ENCODE data around the gene TRPM4.

The TRPM4 gene

DNA sequence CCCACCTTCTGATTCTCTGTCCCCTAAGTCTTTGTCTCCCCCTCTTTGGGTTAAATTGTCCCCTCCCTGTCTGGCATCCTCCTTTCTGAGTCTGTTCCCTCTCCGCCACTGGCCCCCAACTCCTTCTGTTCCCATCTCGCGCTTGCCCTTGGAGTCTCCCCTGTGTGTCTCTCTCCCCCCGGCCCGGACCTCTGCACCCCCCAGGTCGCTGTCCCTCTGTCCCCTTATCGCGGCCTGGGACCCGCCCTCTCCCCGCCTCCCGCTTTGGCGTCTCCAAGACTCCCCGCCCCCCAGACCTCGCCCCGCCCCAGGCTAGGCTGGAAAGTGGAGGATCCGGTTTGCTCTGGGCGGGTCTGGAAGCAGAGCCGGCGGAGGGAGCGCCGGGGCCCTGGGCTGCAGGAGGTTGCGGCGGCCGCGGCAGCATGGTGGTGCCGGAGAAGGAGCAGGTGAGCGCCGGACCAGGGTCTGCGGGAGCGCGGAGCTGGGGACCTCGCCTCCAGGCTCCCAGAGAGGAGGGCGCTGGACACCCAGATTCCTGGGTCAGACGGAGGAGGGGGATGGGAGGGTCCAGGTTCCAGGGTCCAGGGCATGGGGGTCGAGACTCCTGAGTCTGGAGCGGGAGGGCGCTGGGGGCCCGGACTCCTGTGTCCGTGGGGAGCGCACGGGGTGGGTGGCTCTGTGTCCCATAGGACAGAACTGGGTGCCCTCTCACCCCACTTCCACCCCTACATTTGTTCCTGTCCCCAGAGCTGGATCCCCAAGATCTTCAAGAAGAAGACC lies at the start of gene TRPM4:
TRPM4 (plus strand) TSS at position 348 of the 780 bp plus-strand sequence; CDS start at position 423, 75 bp downstream.
- peak; percentile 82 for TF ChIP-seq TAF1 (IDR thresholded peaks at IDR 0.05; ENCODE audit: low read depth)
- TF ChIP-seq, protein P1, sequence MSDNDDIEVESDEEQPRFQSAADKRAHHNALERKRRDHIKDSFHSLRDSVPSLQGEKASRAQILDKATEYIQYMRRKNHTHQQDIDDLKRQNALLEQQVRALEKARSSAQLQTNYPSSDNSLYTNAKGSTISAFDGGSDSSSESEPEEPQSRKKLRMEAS (IDR thresholded peaks at IDR 0.05), result peak; percentile 71
- TF ChIP-seq TCF12 (IDR thresholded peaks at IDR 0.05; ENCODE audit: low read depth), result peak; percentile 56; the same call in 1 of the 2 replicates
- peak; percentile 94 for TF ChIP-seq ZBTB7A (IDR thresholded peaks at IDR 0.05; ENCODE audit: low read depth)
- TF ChIP-seq, protein P2, sequence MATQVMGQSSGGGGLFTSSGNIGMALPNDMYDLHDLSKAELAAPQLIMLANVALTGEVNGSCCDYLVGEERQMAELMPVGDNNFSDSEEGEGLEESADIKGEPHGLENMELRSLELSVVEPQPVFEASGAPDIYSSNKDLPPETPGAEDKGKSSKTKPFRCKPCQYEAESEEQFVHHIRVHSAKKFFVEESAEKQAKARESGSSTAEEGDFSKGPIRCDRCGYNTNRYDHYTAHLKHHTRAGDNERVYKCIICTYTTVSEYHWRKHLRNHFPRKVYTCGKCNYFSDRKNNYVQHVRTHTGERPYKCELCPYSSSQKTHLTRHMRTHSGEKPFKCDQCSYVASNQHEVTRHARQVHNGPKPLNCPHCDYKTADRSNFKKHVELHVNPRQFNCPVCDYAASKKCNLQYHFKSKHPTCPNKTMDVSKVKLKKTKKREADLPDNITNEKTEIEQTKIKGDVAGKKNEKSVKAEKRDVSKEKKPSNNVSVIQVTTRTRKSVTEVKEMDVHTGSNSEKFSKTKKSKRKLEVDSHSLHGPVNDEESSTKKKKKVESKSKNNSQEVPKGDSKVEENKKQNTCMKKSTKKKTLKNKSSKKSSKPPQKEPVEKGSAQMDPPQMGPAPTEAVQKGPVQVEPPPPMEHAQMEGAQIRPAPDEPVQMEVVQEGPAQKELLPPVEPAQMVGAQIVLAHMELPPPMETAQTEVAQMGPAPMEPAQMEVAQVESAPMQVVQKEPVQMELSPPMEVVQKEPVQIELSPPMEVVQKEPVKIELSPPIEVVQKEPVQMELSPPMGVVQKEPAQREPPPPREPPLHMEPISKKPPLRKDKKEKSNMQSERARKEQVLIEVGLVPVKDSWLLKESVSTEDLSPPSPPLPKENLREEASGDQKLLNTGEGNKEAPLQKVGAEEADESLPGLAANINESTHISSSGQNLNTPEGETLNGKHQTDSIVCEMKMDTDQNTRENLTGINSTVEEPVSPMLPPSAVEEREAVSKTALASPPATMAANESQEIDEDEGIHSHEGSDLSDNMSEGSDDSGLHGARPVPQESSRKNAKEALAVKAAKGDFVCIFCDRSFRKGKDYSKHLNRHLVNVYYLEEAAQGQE (IDR thresholded peaks at IDR 0.05; ENCODE audit: low read depth), result no peak

GRCh38 chr19:49109051-49109450 lies 48.5 kb upstream of the TRPM4 start:
- TF ChIP-seq CREB1 (IDR thresholded peaks at IDR 0.05; ENCODE audit: low read depth) (no peak), TAF1 (IDR thresholded peaks at IDR 0.05; ENCODE audit: low read depth) (no peak), YY1 (IDR thresholded peaks at IDR 0.05; ENCODE audit: low read depth) (no peak), EGR1 (IDR thresholded peaks at IDR 0.05) (no peak), RAD21 (IDR thresholded peaks at IDR 0.05; ENCODE audit: low read depth) (no peak), TCF12 (IDR thresholded peaks at IDR 0.05; ENCODE audit: low read depth) (no peak), EP300 (IDR thresholded peaks at IDR 0.05; ENCODE audit: borderline replicate concordance) (no peak)
- TF ChIP-seq, protein P2 (IDR thresholded peaks at IDR 0.05; ENCODE audit: low read depth), result no peak

DNA sequence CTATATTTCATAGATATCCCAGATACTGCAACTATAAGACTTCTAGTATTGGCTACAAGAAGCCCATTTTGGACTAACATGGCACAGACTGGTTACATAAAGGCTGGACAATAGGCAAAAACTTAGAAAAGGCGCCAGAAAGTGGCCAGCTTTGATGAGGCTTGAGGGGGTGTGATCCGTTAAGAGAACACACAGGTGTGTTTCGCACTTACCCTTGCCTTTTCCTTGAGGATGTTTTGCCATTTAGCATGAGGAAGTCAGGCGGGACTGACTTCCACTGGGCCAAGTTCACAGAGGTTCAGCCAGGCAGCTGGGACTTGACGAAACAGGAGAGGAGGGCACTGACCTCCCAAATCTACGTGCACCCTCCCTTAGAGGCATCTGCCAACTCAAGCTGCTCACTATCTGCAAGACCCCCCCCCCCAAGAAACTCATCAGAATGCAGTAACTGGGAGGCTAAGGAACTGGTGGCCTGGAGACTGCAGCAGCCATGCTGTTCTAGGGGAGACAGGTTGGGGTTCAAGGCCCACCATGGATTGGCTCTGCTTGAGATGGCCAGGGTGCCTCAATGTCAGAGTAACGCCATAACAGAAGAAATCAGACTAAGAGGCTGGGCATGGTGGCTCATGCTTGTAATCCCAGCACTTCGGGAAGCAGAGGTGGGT lies 47.9 kb upstream of the TRPM4 start:
- TF ChIP-seq TEAD4 (IDR thresholded peaks at IDR 0.05) (no peak), RAD21 (IDR thresholded peaks at IDR 0.05; ENCODE audit: low read depth) (no peak), YY1 (IDR thresholded peaks at IDR 0.05; ENCODE audit: low read depth) (no peak), EGR1 (IDR thresholded peaks at IDR 0.05) (no peak), NFIC (IDR thresholded peaks at IDR 0.05) (no peak), EP300 (IDR thresholded peaks at IDR 0.05; ENCODE audit: borderline replicate concordance) (no peak), CEBPB (IDR thresholded peaks at IDR 0.05) (no peak), FOXM1 (IDR thresholded peaks at IDR 0.05; ENCODE audit: borderline replicate concordance, low read depth) (no peak), TCF12 (IDR thresholded peaks at IDR 0.05; ENCODE audit: low read depth) (no peak), TAF1 (IDR thresholded peaks at IDR 0.05; ENCODE audit: low read depth) (no peak), CREB1 (IDR thresholded peaks at IDR 0.05; ENCODE audit: low read depth) (no peak), ZBTB7A (IDR thresholded peaks at IDR 0.05; ENCODE audit: low read depth) (no peak)
- TF ChIP-seq, protein P3, sequence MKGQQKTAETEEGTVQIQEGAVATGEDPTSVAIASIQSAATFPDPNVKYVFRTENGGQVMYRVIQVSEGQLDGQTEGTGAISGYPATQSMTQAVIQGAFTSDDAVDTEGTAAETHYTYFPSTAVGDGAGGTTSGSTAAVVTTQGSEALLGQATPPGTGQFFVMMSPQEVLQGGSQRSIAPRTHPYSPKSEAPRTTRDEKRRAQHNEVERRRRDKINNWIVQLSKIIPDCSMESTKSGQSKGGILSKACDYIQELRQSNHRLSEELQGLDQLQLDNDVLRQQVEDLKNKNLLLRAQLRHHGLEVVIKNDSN (IDR thresholded peaks at IDR 0.05), result no peak
- TF ChIP-seq, protein P1 (IDR thresholded peaks at IDR 0.05), result no peak
- TF ChIP-seq, protein P2 (IDR thresholded peaks at IDR 0.05; ENCODE audit: low read depth), result no peak

- TF ChIP-seq FOXM1 (IDR thresholded peaks at IDR 0.05; ENCODE audit: borderline replicate concordance, low read depth) (no peak), EGR1 (IDR thresholded peaks at IDR 0.05) (no peak), CEBPB (IDR thresholded peaks at IDR 0.05) (no peak), RAD21 (IDR thresholded peaks at IDR 0.05; ENCODE audit: low read depth) (no peak), NFIC (IDR thresholded peaks at IDR 0.05) (no peak), CREB1 (IDR thresholded peaks at IDR 0.05; ENCODE audit: low read depth) (no peak), YY1 (IDR thresholded peaks at IDR 0.05; ENCODE audit: low read depth) (no peak), TCF12 (IDR thresholded peaks at IDR 0.05; ENCODE audit: low read depth) (no peak), TEAD4 (IDR thresholded peaks at IDR 0.05) (no peak), ZBTB7A (IDR thresholded peaks at IDR 0.05; ENCODE audit: low read depth) (no peak)
Observed at GRCh38 chr19:49110567-49110966, 47.0 kb upstream of the TRPM4 start.
